Ishikawa (cell line): ENCODE results near the gene ZCWPW2.

Experiments
- CEBPB ChIP-seq: IDR thresholded peaks from 2 replicates; pipeline ENCODE4 v1.6.1; 2012
- CREB1 ChIP-seq: IDR thresholded peaks from 2 replicates; pipeline ENCODE4 v1.6.1; 2012; ENCODE audit warnings: low read depth
- EGR1 ChIP-seq: IDR thresholded peaks from 2 replicates; pipeline ENCODE4 v1.6.1; 2012
- EP300 ChIP-seq: IDR thresholded peaks from 2 replicates; pipeline ENCODE4 v1.6.1; 2012; ENCODE audit warnings: borderline replicate concordance
- FOXM1 ChIP-seq: IDR thresholded peaks from 2 replicates; pipeline ENCODE4 v1.6.1; 2012; ENCODE audit warnings: low read depth, borderline replicate concordance
- MAX ChIP-seq: IDR thresholded peaks from 2 replicates; pipeline ENCODE4 v1.6.1; 2012
- NFIC ChIP-seq: IDR thresholded peaks from 2 replicates; pipeline ENCODE4 v1.6.1; 2012
- RAD21 ChIP-seq: IDR thresholded peaks from 2 replicates; pipeline ENCODE4 v1.6.1; 2012; ENCODE audit warnings: low read depth
- TAF1 ChIP-seq: IDR thresholded peaks from 2 replicates; pipeline ENCODE4 v1.6.1; 2012; ENCODE audit warnings: low read depth, mild to moderate bottlenecking
- TCF12 ChIP-seq: IDR thresholded peaks from 2 replicates; pipeline ENCODE4 v1.6.1; 2012; ENCODE audit warnings: low read depth
- TEAD4 ChIP-seq: IDR thresholded peaks from 2 replicates; pipeline ENCODE4 v1.6.1; 2012
- YY1 ChIP-seq: IDR thresholded peaks from 2 replicates; pipeline ENCODE4 v1.6.1; 2012; ENCODE audit warnings: low read depth
- ZBTB7A ChIP-seq: IDR thresholded peaks from 2 replicates; pipeline ENCODE4 v1.6.1; 2012; ENCODE audit warnings: low read depth
- TF ChIP-seq, protein P1 (sequence below): IDR thresholded peaks from 2 replicates; pipeline ENCODE4 v1.6.1; 2012; ENCODE audit warnings: low read depth, mild to moderate bottlenecking
- TF ChIP-seq, protein P2 (sequence below): IDR thresholded peaks from 2 replicates; pipeline ENCODE4 v1.6.1; 2012

ZCWPW2 gene

DNA sequence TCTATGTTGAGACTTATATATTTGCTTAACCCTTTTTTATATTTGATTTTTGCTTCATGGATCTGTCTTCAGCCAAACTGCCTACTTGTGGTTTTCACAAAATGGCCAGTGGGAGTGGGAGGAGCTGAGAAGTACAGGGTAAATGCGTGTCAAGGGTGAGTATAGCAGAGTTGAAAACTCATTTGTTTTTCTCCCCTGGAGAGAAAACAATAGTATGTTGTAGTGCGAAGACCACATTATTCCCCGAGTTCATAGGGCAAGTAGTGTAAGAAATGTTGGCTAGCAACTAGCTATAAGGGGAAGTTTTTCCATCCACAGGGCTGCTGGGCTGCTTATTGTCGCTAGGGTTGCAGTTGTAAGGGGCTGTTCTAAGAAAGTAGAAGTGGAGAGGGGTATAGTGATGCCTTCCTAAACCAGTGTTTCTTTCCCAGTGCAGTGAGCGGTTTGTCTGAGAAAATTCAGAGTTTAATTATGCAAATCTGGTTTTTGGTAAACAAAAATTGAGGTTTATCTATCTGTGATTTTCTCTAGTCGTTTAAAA lies 153.9 kb downstream of the ZCWPW2 start:
- TF ChIP-seq EGR1 (no peak), FOXM1 (no peak), CEBPB (no peak), MAX (no peak), CREB1 (no peak), TCF12 (no peak), YY1 (no peak), TEAD4 (no peak), NFIC (no peak), EP300 (no peak), RAD21 (no peak), TAF1 (no peak)
- TF ChIP-seq, protein P1, sequence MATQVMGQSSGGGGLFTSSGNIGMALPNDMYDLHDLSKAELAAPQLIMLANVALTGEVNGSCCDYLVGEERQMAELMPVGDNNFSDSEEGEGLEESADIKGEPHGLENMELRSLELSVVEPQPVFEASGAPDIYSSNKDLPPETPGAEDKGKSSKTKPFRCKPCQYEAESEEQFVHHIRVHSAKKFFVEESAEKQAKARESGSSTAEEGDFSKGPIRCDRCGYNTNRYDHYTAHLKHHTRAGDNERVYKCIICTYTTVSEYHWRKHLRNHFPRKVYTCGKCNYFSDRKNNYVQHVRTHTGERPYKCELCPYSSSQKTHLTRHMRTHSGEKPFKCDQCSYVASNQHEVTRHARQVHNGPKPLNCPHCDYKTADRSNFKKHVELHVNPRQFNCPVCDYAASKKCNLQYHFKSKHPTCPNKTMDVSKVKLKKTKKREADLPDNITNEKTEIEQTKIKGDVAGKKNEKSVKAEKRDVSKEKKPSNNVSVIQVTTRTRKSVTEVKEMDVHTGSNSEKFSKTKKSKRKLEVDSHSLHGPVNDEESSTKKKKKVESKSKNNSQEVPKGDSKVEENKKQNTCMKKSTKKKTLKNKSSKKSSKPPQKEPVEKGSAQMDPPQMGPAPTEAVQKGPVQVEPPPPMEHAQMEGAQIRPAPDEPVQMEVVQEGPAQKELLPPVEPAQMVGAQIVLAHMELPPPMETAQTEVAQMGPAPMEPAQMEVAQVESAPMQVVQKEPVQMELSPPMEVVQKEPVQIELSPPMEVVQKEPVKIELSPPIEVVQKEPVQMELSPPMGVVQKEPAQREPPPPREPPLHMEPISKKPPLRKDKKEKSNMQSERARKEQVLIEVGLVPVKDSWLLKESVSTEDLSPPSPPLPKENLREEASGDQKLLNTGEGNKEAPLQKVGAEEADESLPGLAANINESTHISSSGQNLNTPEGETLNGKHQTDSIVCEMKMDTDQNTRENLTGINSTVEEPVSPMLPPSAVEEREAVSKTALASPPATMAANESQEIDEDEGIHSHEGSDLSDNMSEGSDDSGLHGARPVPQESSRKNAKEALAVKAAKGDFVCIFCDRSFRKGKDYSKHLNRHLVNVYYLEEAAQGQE, result no peak

GRCh38 chr3:28504976-28505375 lies 156.5 kb downstream of the ZCWPW2 start:
- no peak for TF ChIP-seq CEBPB
- TF ChIP-seq TAF1, result no peak
- TF ChIP-seq, protein P2, sequence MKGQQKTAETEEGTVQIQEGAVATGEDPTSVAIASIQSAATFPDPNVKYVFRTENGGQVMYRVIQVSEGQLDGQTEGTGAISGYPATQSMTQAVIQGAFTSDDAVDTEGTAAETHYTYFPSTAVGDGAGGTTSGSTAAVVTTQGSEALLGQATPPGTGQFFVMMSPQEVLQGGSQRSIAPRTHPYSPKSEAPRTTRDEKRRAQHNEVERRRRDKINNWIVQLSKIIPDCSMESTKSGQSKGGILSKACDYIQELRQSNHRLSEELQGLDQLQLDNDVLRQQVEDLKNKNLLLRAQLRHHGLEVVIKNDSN, result no peak
- no peak for TF ChIP-seq TCF12

- TF ChIP-seq TCF12 (no peak), NFIC (no peak), TEAD4 (no peak), YY1 (no peak), EP300 (no peak), CREB1 (no peak), ZBTB7A (no peak), RAD21 (no peak), EGR1 (no peak), FOXM1 (no peak), MAX (no peak), TAF1 (no peak), CEBPB (no peak)
- TF ChIP-seq, protein P2, result no peak
- TF ChIP-seq, protein P1, result no peak
Observed at GRCh38 chr3:28521663-28522062, 173.1 kb downstream of the ZCWPW2 start.

DNA sequence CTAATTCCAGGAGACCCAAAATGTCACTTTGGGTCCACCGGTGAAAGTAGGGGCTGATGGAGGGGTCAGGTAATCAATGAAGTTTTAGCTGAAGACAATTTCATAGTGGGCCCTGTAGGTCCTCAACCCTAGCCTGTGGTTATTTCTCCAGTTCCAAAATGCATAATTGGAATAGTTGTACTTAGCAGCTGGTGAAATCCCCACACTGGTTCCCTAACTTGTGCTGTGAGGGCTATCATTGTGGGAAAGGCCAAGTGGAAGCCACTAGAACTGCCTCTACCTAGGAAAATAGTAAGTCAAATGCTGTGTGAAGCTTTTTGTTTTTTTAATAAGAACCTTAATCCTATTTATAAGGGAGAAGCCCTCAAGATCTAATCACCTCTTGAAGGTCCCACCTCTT lies 193.8 kb downstream of the ZCWPW2 start:
- TF ChIP-seq, protein P2, result no peak
- no peak for TF ChIP-seq EP300
- no peak for TF ChIP-seq CEBPB
- TF ChIP-seq EGR1, result no peak
- no peak for TF ChIP-seq TAF1
- TF ChIP-seq NFIC, result no peak
- no peak for TF ChIP-seq YY1
- no peak for TF ChIP-seq MAX
- no peak for TF ChIP-seq TEAD4
- TF ChIP-seq FOXM1, result no peak
- TF ChIP-seq CREB1, result no peak
- TF ChIP-seq ZBTB7A, result no peak
- no peak for TF ChIP-seq TCF12
- TF ChIP-seq, protein P1, result no peak
- TF ChIP-seq RAD21, result no peak
